Smooth muscle cell (in vitro differentiated cells): Measurements from ENCODE around the gene EYA4. TPM values are rescaled to one million over a fixed set of nuclear protein-coding genes. Genes with fewer than 3 reads are reported as not detected.
A peak's percentile ranks its signal among the peaks of the same experiment; 100 is the strongest.

Experiments
- DNase-seq: peaks from one replicate; lab custom pipeline; 2025; ENCODE audit not compliant: unreplicated experiment; lab: John Stamatoyannopoulos, UW
- H2AFZ ChIP-seq: fragments of 200-600 bp; sonication (generic); 2 replicates; pipeline ENCODE4 v1.6.0; 2016; ENCODE audit warnings: antibody characterized with exemption, low read depth, mild to moderate bottlenecking
- H3F3A ChIP-seq: fragments of 200-600 bp; sonication (generic); 2 replicates; pipeline ENCODE4 v1.6.0; 2017; ENCODE audit warnings: antibody characterized with exemption, low read depth
- H3K27ac ChIP-seq: fragments of 200-600 bp; sonication (generic); 2 replicates; pipeline ENCODE4 v1.5.1; 2016; ENCODE audit warnings: low read depth, mild to moderate bottlenecking
- H3K27me3 ChIP-seq: fragments of 200-600 bp; sonication (generic); 2 replicates; pipeline ENCODE4 v1.6.1; 2016; ENCODE audit warnings: low read depth, mild to moderate bottlenecking
- H3K36me3 ChIP-seq: fragments of 200-600 bp; sonication (generic); 2 replicates; pipeline ENCODE4 v1.5.1; 2016; ENCODE audit warnings: low read depth
- H3K4me1 ChIP-seq: fragments of 200-600 bp; sonication (generic); 2 replicates; pipeline ENCODE4 v1.5.1; 2016; ENCODE audit warnings: low read depth
- H3K4me2 ChIP-seq: fragments of 200-600 bp; sonication (generic); 2 replicates; pipeline ENCODE4 v1.6.0; 2016; ENCODE audit warnings: mild to moderate bottlenecking
- H3K4me3 ChIP-seq: fragments of 200-600 bp; sonication (generic); 2 replicates; pipeline ENCODE4 v1.5.1; 2016; ENCODE audit warnings: mild to moderate bottlenecking
- H3K79me2 ChIP-seq: fragments of 200-600 bp; sonication (generic); 2 replicates; pipeline ENCODE4 v1.6.0; 2016; ENCODE audit warnings: low read depth, mild to moderate bottlenecking
- H3K9ac ChIP-seq: fragments of 200-600 bp; sonication (generic); 2 replicates; pipeline ENCODE4 v1.6.0; 2016; ENCODE audit warnings: low read depth
- H3K9me3 ChIP-seq: fragments of 200-600 bp; sonication (generic); replicated peaks from 2 replicates; pipeline ENCODE4 v1.5.1; 2016; ENCODE audit warnings: low read depth
- H4K20me1 ChIP-seq: fragments of 200-600 bp; sonication (generic); 2 replicates; pipeline ENCODE4 v1.6.0; 2016; ENCODE audit warnings: low read depth
- WGBS: methylation state at CpG from one replicate; pipeline ENCODE4 v1.1.7; 2016; ENCODE audit warnings: low lambda C conversion rate; 5-methylcytosine and 5-hydroxymethylcytosine counted together
- polyA plus RNA-seq: library from polyadenylated mRNA; unstranded; fragments of >200 nt; fragmentation: Nextera tagmentation; extraction: Ambion mirVana; gene quantifications from 2 replicates; pipeline ENCODE4 v1.2.1, GENCODE V29; 2016
- total RNA-seq: library from RNA; depleted of rRNA; stranded (reverse); fragments of >200 nt; gene quantifications from 2 replicates; pipeline ENCODE4 v1.2.3, GENCODE V29; 2014
- TF ChIP-seq, protein P1 (sequence below): fragments of 200-600 bp; sonication (generic); IDR thresholded peaks from 2 replicates; pipeline ENCODE4 v1.5.1; 2017; ENCODE audit warnings: borderline replicate concordance, mild to moderate bottlenecking, antibody characterized with exemption; ENCODE audit not compliant: insufficient read depth, poor library complexity, severe bottlenecking

EYA4 gene
- total and polyA plus RNA-seq, 2 experiments from 2014 or later, result 1.3 TPM; not detected in 1

- no peaks in the 10 kb centered on the region for H3K4me1 ChIP-seq
- no peaks in the 10 kb centered on the region for H3F3A ChIP-seq
- H4K20me1 ChIP-seq, result no peaks in the 10 kb centered on the region
- no peak for DNase-seq
- TF ChIP-seq, protein P1, sequence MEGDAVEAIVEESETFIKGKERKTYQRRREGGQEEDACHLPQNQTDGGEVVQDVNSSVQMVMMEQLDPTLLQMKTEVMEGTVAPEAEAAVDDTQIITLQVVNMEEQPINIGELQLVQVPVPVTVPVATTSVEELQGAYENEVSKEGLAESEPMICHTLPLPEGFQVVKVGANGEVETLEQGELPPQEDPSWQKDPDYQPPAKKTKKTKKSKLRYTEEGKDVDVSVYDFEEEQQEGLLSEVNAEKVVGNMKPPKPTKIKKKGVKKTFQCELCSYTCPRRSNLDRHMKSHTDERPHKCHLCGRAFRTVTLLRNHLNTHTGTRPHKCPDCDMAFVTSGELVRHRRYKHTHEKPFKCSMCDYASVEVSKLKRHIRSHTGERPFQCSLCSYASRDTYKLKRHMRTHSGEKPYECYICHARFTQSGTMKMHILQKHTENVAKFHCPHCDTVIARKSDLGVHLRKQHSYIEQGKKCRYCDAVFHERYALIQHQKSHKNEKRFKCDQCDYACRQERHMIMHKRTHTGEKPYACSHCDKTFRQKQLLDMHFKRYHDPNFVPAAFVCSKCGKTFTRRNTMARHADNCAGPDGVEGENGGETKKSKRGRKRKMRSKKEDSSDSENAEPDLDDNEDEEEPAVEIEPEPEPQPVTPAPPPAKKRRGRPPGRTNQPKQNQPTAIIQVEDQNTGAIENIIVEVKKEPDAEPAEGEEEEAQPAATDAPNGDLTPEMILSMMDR, result no peak
- H2AFZ ChIP-seq, result no peak overlapping the region
- no peak overlapping the region for H3K4me3 ChIP-seq
- H3K9me3 ChIP-seq, result no peaks in the 10 kb centered on the region
- no peak overlapping the region for H3K9ac ChIP-seq
- WGBS, result 91% methylated on average over 1 of the region's 1 CpG
- H3K27me3 ChIP-seq, result peaks cover 13% of the 10 kb centered on the region
- H3K79me2 ChIP-seq, result no peaks in the 10 kb centered on the region
- H3K36me3 ChIP-seq, result no peaks in the 10 kb centered on the region
- no peak overlapping the region for H3K4me2 ChIP-seq
- H3K27ac ChIP-seq, result no peak overlapping the region
Measured at GRCh38 chr6:133230052-133230451, 11.1 kb upstream of the EYA4 start.

DNA sequence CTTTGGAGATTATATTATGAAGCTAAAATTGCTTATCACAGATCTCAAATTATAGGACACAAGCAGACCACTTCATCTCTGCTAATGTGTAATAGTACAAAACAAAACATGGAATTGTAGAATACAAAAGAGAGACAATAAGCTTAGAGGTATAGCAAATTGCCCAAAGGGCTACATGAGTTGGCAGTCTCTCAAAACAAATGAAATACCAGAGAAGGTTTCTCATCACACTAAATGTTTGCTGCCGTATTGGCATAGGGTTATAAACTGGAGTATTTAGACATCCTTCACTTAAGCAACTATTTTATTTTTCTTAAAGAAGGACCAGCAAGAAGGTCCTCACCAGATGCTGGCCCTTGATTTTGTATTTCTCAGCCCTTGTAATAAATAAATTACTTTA is 5.9 kb upstream of the EYA4 start:
- no peaks in the 10 kb centered on the region for H4K20me1 ChIP-seq
- H3K27ac ChIP-seq, result no peak overlapping the region
- WGBS, result 89% methylated on average over 1 of the region's 1 CpG

GRCh38 chr6:133236932-133237331 is 4.2 kb upstream of the EYA4 start:
- H3K4me2 ChIP-seq, result no peak overlapping the region
- TF ChIP-seq, protein P1, result no peak
- no peaks in the 10 kb centered on the region for H3K36me3 ChIP-seq
- no peaks in the 10 kb centered on the region for H3K79me2 ChIP-seq
- H4K20me1 ChIP-seq, result no peaks in the 10 kb centered on the region
- H3K4me3 ChIP-seq, result no peak overlapping the region
- no peak overlapping the region for H2AFZ ChIP-seq
- H3K27ac ChIP-seq, result peak overlapping the region; percentile 20
- no peaks in the 10 kb centered on the region for H3K9me3 ChIP-seq
- no peaks in the 10 kb centered on the region for H3F3A ChIP-seq
- DNase-seq, result no peak
- peaks cover 34% of the 10 kb centered on the region for H3K27me3 ChIP-seq
- no peak overlapping the region for H3K9ac ChIP-seq
- 31% methylated on average over 1 of the region's 1 CpG for WGBS
- no peaks in the 10 kb centered on the region for H3K4me1 ChIP-seq

More for the DNA sequence above, 5.9 kb upstream of the EYA4 start:
- Histone ChIP-seq H3K9ac (no peak overlapping the region), H3F3A (no peaks in the 10 kb centered on the region), H3K9me3 (no peaks in the 10 kb centered on the region), H2AFZ (no peak overlapping the region), H3K4me2 (no peak overlapping the region), H3K79me2 (no peaks in the 10 kb centered on the region), H3K27me3 (peaks cover 16% of the 10 kb centered on the region), H3K4me1 (no peaks in the 10 kb centered on the region), H3K4me3 (no peak overlapping the region), H3K36me3 (no peaks in the 10 kb centered on the region)
- TF ChIP-seq, protein P1, result no peak
- no peak for DNase-seq

DNA sequence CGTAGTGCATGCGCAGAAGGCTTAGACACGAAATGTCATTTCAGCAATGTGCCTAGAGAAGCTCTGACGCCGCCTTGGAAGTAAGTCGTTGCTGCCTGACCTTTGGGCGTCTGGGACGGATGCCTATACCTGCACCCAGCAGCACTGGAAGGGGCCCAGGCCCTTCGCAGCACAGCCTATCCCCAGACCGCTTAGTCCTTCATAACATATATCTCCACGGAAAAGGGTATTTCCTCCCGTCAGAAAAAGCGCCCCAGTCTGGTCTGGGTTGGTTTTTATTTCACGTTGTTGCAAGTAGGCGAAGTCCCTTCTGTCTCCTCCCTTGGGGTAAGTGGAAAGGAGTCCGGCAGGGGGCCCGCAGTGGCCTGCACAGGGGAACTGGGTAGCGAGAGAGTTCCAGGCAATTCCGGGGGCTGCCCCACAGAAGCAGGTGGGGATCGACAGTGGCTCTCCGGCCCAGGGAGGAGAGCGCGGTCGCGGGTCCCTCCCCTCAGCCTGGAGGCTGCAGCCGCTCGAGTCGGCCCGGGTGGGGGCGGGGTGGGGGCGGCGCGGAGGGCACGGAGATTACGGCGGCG is 559 bp upstream of the EYA4 start:
- Histone ChIP-seq H3K27ac (no peak overlapping the region), H3K9ac (no peak overlapping the region), H2AFZ (peak overlapping the region; percentile 17), H3K4me1 (peaks cover 8% of the 10 kb centered on the region), H3K4me2 (peak overlapping the region; percentile 95), H3K36me3 (no peaks in the 10 kb centered on the region), H3F3A (no peaks in the 10 kb centered on the region), H3K79me2 (no peaks in the 10 kb centered on the region), H3K4me3 (peak overlapping the region; percentile 56), H3K27me3 (peaks cover 70% of the 10 kb centered on the region), H4K20me1 (no peaks in the 10 kb centered on the region), H3K9me3 (no peaks in the 10 kb centered on the region)
- 3% methylated on average over 35 of the region's 37 CpGs for WGBS
- DNase-seq, result no peak
- TF ChIP-seq, protein P1, result no peak
